Right lobe of liver (tissue), 6 donors: ENCODE results near the gene PSMB2. TPM values are rescaled to one million over a fixed set of nuclear protein-coding genes. Genes with fewer than 3 reads are reported as not detected.

Experiments used
- ATAC-seq, 4 donors: fragments of 200-7000 bp; cut with Tn5 transposase; one replicate each; pipeline ENCODE4 v1.9.1; 2020; ENCODE audit warnings: mild to moderate bottlenecking in 4 of 4, moderate library complexity in 4 of 4
- DNase-seq, 3 donors: peaks; one replicate each; pipeline ENCODE4 v3.0.0-alpha.2; 2020
- H3K27ac ChIP-seq, 3 donors: fragments of 200-600 bp; one replicate each; pipeline ENCODE4 v1.8.0; 2022
- H3K27me3 ChIP-seq, 2 donors: fragments of 200-600 bp; one replicate each; pipeline ENCODE4 v1.8.0; 2022
- H3K36me3 ChIP-seq, 4 donors: fragments of 200-600 bp; sonication (generic) in 1 of 4; one replicate each; pipeline versions ENCODE4 v1.5.1 to v1.8.0; 2017 to 2022; ENCODE audit warnings: control low read depth in 1 of 4
- H3K4me1 ChIP-seq, 4 donors: fragments of 200-600 bp; sonication (generic) in 1 of 4; one replicate each; pipeline versions ENCODE4 v1.5.1 to v1.8.0; 2017 to 2022; ENCODE audit warnings: control low read depth in 1 of 4
- H3K4me3 ChIP-seq, 3 donors: fragments of 200-600 bp; one replicate each; pipeline ENCODE4 v1.8.0; 2022
- H3K9me3 ChIP-seq, 4 donors: fragments of 200-600 bp; sonication (generic) in 1 of 4; one replicate each; pipeline versions ENCODE4 v1.5.1 to v1.8.0; 2017 to 2022; ENCODE audit warnings: control low read depth in 1 of 4
- CTCF ChIP-seq, 4 donors: fragments of 200-600 bp in 3 of 4; fragments of 450-650 bp in 1 of 4; IDR thresholded peaks; one replicate each; pipeline versions ENCODE4 v1.5.1 to v1.8.0; 2016 to 2022; ENCODE audit warnings: antibody characterized with exemption in 4 of 4, mild to moderate bottlenecking in 2 of 4
- POLR2A ChIP-seq: fragments of 450-650 bp; IDR thresholded peaks from one replicate; pipeline ENCODE4 v1.6.1; 2017; ENCODE audit warnings: antibody characterized with exemption, mild to moderate bottlenecking
- WGBS: methylation state at CpG from one replicate; pipeline ENCODE4 v1.1.6; 2018; ENCODE audit warnings: low coverage, low lambda C conversion rate; ENCODE audit not compliant: insufficient coverage; ENCODE audit errors: missing lambda C conversion rate; 5-methylcytosine and 5-hydroxymethylcytosine counted together
- intact Hi-C, 2 donors: fragments of 100-400 bp; cut with DNase I; formaldehyde crosslinking; loops; one replicate each; pipeline versions ENCODE4 v1.11.2 to v1.14.1; 2022
- total RNA-seq, 6 experiments: library from RNA; depleted of rRNA in 2 of 6; stranded (reverse); fragments of >200 nt in 2 of 6; fragmentation: NEBNext Ultra II Directional in 3 of 6; extraction: Animal tissue kit (Norgen Biotek cat#: 25700) in 3 of 6; gene quantifications; one replicate each; pipeline versions ENCODE4 v1.1.0 to v1.2.4, GENCODE V29; 2016 to 2023
- donor health status: DM: no; HTN: yes; CAD: no.
- donor health status: DM: no; HTN: no; CAD: no.
- donor health status: DM: no; HTN: no; CAD: no.
- donor health status: DM: no; HTN: yes; CAD: no.
- donor health status: DM: no; HTN: yes; CAD: no.

PSMB2 gene
- total RNA-seq, 6 experiments from 2014 or later: 41.7 to 54.6 (median 48.3) TPM

DNA sequence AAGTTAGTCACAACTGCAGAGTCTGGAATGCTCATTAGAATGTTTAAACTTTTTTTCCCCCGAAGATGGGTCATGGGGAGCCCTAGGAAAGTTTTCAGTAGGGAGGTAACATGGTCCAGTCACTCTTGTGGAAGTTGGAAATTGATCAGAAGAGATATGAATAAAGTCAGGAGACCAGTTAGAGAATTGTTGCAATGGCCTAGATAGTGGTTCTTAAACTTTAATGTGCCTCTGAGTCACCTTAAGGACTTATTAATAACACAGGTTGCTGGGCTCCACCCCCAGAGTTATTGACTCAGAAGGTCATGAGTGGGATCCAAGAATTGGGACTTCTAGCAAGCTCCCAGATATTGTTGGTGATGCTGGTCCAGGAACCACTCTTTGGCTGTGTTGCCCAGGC, 71.4 kb downstream of the PSMB2 start:
- Histone ChIP-seq H3K27me3 (peaks cover 0 to 16% of the 10 kb centered on the region in 2 donors), H3K36me3 (no peaks in the 10 kb centered on the region), H3K27ac (no peak overlapping the region), H3K9me3 (no peaks in the 10 kb centered on the region), H3K4me1 (peaks cover 0 to 8% (median 0%) of the 10 kb centered on the region in 4 donors), H3K4me3 (no peak overlapping the region)
- intact Hi-C loops: loop anchor here (5.0 to 10.0 kb wide), 4 partner anchors 118 to 365 kb away; no protein-coding TSS in a partner anchor
- DNase-seq (no peak), ATAC-seq (no peak)
- 63% methylated on average over 1 of the region's 1 CpG for WGBS
- no peak for TF ChIP-seq POLR2A
- no peak for TF ChIP-seq CTCF (IDR thresholded peaks at IDR 0.05)

DNA sequence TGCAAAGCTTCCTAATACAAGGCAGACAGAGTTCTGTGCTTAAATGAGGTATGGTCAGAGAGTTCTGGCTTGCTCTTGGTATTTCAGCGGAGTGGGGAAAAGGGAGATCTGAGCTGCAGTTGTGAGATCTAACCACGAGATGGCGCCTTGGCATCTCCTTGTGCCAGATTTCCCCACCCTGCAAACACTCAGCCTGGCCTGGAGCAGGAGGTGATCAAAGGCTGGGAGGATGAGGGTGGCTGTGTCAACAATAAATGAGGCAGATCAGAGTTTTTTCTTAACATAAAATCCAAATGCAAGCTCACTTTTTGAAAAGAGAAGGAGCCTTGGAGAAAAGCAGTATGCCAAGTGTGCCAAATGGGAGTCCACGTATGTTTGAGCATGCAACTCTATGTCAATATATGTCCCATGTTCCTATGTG, 72.3 kb downstream of the PSMB2 start:
- intact Hi-C loops: loop anchor here (5.0 to 10.0 kb wide), 4 partner anchors 117 to 364 kb away; no protein-coding TSS in a partner anchor
- Histone ChIP-seq H3K9me3 (no peaks in the 10 kb centered on the region), H3K27ac (no peak overlapping the region), H3K36me3 (no peaks in the 10 kb centered on the region), H3K4me1 (peaks cover 0 to 8% (median 0%) of the 10 kb centered on the region in 4 donors), H3K27me3 (peaks cover 0 to 16% of the 10 kb centered on the region in 2 donors), H3K4me3 (no peak overlapping the region)
- ATAC-seq: peak; percentile 85 to 92 (median 89)
- TF ChIP-seq POLR2A (no peak), CTCF (IDR thresholded peaks at IDR 0.05) (peak; percentile 76 to 93 (median 90))
- peak in 2 of 3 donors; percentile 57 to 70 for DNase-seq
- WGBS: 17% methylated on average over 4 of the region's 4 CpGs

GRCh38 chr1:35567947-35568558, 73.3 kb downstream of the PSMB2 start:
- Histone ChIP-seq H3K4me3 (no peak overlapping the region), H3K27me3 (peaks cover 0 to 12% of the 10 kb centered on the region in 2 donors), H3K9me3 (no peaks in the 10 kb centered on the region), H3K4me1 (peaks cover 0 to 2% (median 0%) of the 10 kb centered on the region in 4 donors), H3K36me3 (no peaks in the 10 kb centered on the region), H3K27ac (no peak overlapping the region)
- DNase-seq (no peak), ATAC-seq (no peak)
- WGBS: 64% methylated on average over 6 of the region's 9 CpGs
- no peak for TF ChIP-seq CTCF (IDR thresholded peaks at IDR 0.05)
- intact Hi-C loops: loop anchor here (5.0 to 10.0 kb wide), 4 partner anchors 116 to 363 kb away; no protein-coding TSS in a partner anchor

DNA sequence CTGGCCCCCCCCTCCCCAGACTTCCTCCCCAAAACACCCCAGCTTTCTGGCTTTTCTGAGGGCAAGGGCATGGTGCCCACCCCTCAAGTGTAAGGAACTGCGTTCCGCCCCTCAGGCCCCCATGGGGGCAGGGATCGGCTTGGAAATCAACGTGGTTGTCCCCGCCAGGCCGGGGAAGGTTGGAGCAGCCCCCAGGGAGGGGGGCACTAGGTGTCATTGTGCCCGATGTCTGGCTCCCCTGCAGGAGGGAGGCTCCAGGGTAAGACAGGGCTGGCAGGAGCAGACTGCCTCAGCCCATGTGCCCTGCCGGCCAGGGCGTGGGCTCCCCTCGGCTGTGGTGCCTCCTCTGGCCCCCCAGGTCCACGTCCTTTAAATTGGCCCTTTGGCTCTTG, 75.6 kb downstream of the PSMB2 start:
- intact Hi-C loops: loop anchor here (5.0 to 10.0 kb wide), 4 partner anchors 113 to 361 kb away; no protein-coding TSS in a partner anchor
- Histone ChIP-seq H3K4me3 (no peak overlapping the region), H3K36me3 (peaks cover 0 to 3% (median 0%) of the 10 kb centered on the region in 4 donors), H3K27ac (no peak overlapping the region), H3K4me1 (peaks cover 0 to 5% (median under 1%) of the 10 kb centered on the region in 4 donors), H3K27me3 (no peaks in the 10 kb centered on the region), H3K9me3 (no peaks in the 10 kb centered on the region)
- DNase-seq (peak in 1 of 3 donors; percentile 43), ATAC-seq (no peak)
- no peak for TF ChIP-seq POLR2A
- no peak for TF ChIP-seq CTCF (IDR thresholded peaks at IDR 0.05)
- WGBS: 87% methylated on average over 6 of the region's 11 CpGs
